G401 (cell line): ENCODE data around the gene C1orf167. TPM values are rescaled to one million over a fixed set of nuclear protein-coding genes. Genes with fewer than 3 reads are reported as not detected.

Experiments used
- DNase-seq: peaks from one replicate; pipeline ENCODE4 v3.0.0-alpha.2; 2015; ENCODE audit warnings: low spot score
- in situ Hi-C: cut with HindIII; loops from 2 replicates; pipeline ENCODE4 v1.10.0; 2016; ENCODE audit warnings: low sequenced_read_pairs, mixed read lengths
- total RNA-seq: library from RNA; depleted of rRNA; stranded (reverse); fragments of >200 nt; shearing (Covaris generic); gene quantifications from 2 replicates; pipeline ENCODE4 v1.2.3, GENCODE V29; 2014; rRNA removed

The C1orf167 gene, protein sequence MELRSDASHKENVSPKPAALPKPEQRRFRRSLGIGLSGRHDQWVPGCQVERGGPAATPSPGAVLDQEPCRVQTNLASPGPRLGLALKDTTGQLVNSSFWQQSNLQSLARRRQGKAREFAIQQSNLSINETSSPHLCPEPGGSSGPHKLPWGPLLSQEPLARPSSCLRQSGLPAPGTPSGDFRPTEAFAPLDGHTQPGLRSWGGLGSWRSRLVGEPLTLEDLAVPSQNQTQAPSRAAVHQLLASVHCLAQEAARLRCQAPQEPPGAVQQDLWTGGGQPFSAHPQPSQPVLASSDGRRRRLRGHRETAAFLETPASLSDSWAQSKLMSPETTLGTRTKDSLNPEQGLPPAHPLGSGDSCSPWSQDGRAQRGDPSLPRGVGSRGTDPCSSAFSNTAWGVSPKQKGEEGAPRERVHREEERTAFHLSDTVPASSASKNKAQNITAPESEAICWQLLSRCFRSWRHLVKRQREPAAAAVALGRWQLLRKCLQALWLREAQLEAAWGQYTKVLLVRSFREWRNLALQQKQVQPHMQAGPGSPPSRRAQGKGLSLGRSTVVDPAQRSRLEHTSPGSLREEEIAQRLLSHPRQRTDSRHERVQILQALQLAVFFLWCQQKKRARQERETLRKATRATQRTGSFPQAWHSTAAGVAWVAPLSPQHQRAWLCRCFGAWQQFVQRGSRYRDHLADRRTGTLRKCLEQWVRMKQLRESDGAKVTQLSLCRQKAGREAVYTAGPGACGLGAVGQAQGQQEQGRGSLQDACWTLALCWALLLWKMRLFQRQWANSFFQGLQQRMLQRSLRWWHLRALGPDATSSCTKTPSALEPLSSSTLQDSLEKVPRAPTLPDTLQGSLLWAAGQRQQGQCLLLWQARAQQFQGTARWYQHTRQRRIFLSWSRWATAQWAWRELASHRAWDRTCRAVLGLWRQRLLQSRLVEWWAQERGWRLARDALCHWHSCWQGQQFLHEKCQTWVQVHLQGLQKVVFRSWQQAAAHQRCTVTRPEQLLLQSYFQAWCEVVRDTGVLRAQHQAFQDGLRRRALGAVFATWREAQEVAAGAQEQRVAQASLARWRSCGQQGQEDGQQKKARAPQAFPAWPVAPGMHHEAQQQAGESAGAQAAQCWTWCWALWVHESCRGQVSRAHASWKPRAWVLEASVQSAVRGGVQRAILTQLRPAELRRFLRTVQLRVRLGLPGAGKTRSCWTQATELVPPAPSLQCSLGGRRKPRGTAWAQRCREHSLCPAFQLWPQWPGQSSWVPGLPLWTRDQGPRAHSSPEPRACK (N-terminal part only)
- not detected in 2 replicates for total RNA-seq

GRCh38 chr1:11761988-11762406 is at the start of gene C1orf167:
Gene C1orf167 (plus strand): TSS chr1:11762193. CDS start chr1:11764401, 2,208 bp downstream.
- DNase-seq = no peak
- in situ Hi-C loops = no loop called here

DNA sequence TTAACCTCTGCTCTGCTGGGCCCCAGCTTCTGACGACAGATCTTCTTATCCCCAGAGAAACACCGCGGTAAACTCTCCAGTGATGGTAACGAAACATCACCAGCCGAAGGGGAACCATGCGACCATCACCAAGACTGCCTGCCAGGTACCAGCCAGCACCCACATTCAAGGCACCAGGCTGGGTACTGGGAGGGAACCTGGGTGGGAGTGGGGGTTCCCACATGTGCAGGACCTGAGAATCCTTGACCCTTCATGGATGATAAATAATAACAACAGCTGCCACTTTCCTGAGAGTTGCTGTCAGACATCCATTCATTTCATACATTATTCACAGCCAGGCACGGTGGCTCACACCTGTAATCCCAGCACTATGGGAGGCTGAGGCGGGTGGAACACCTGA is 49.7 kb upstream of the C1orf167 start:
- in situ Hi-C loops = no loop called here
- no peak for DNase-seq

- DNase-seq = no peak
- in situ Hi-C loops = no loop called here
These were observed 48.9 kb upstream of the C1orf167 start for GRCh38 chr1:11713095-11713494.

GRCh38 chr1:11714831-11715575 is 47.0 kb upstream of the C1orf167 start:
- in situ Hi-C loops = no loop called here
- peak; percentile 56 for DNase-seq

GRCh38 chr1:11719313-11720032 is 42.5 kb upstream of the C1orf167 start:
- in situ Hi-C loops = no loop called here

GRCh38 chr1:11720033-11720376 is 42.0 kb upstream of the C1orf167 start:
- in situ Hi-C loops = no loop called here
- DNase-seq = no peak

More at GRCh38 chr1:11719313-11720032, 42.5 kb upstream of the C1orf167 start:
- DNase-seq = peak; percentile 92

GRCh38 chr1:11720525-11720924 is 41.5 kb upstream of the C1orf167 start:
- in situ Hi-C loops = no loop called here
- DNase-seq = no peak

GRCh38 chr1:11721311-11721710 is 40.7 kb upstream of the C1orf167 start:
- DNase-seq = no peak
- in situ Hi-C loops = no loop called here

DNA sequence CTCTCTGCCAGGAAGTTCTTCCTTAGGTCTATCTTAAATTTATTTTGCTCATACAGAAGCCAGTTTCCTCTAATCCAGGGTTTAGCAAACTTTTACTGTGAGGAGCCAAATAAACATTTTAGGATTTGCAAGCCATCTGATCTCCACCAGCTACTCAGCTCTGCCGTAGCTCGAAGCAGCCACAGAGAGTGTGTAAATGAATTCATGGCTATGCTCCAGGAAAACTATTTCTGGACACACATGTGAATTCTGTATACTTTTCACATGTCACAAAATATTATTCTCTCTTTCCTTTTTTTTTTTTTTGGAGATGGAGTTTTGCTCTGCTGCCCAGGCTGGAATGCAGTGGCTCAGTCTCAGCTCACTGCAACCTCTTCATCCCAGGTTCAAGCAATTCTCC is 39.5 kb upstream of the C1orf167 start:
- no peak for DNase-seq
- in situ Hi-C loops = no loop called here

DNA sequence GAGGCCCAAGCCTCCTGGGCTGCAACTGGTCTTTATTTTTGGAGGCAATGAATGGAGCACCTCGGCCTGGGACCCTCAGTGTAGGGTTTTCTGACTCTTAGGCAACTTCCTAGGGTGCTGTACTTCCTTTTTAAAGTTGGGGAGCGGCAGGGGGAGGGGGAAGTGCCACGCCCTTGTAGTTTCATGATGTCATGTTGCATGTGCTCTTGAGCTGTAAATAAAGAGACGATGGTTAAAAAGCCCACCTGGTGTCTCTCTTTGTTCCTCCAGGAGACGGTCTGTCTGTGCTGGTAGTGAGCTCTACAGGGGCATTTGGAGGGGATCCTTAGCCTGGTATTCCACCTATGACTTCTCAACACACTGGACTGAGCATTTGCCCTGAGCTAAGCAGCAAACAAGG is 36.4 kb upstream of the C1orf167 start:
- in situ Hi-C loops = no loop called here
- DNase-seq = no peak

GRCh38 chr1:11727119-11727518 is 34.9 kb upstream of the C1orf167 start:
- DNase-seq = no peak
- in situ Hi-C loops = no loop called here

- no peak for DNase-seq
- in situ Hi-C loops = no loop called here
These were observed 33.7 kb upstream of the C1orf167 start for GRCh38 chr1:11728126-11728806.

DNA sequence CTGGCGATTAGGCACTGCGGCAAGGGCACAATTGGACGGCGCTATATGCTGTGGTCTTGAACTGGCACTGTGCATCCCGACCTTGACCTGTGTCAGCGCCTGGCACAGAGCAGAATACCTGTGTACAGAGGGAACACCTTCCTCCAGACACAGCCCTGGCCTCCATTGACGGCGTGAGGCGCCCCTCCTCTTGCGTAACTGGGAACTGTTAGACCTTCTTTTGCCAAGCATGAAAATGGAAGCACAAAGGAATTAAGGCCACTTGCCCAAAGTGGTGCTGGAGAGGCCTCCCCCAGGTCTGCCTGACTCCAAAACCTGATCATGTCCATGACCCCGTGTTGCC is 32.9 kb upstream of the C1orf167 start:
- no peak for DNase-seq

DNA sequence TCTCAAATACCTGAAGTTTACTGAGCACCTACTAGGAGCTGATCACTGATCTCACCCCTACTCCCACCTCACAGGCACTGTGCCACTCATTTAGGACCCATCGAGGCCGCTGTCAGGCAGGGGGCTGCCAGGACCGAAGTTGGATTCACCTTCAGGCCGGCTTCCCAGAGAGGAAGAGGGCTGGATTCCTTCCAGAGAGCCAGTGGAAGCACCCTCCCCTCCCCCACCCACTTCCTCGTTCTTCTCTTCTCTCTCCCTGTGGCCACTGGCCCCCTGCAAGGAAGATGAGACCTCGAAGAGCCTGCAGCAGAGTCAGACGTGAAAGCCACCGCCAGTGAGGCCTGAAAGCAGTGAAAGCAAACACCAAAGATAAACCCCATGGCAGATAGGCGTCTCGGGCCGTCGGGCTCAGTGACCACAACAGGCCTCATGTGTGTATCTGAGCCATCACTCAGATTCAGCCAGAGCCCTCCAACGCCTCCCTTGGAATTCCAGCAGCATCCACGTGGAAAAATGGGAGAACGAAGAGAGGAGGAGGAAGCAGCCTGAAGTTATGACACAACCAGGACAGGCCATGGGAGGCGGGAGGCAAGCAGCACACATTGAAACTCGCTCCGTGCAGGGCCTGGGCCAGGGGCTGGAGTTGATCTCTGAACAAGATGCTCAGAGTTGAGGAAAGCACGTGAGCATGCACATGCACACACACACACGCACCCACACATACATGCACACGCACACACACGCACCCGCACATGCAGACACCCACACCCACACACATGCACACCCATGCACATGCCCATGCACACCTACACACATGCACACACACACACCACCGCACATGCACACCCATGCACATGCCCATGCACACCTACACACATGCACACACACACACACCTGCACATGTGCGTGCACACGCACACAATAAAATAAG is 32.2 kb upstream of the C1orf167 start:
- DNase-seq = no peak
- in situ Hi-C loops = no loop called here

More for the DNA sequence above, 32.9 kb upstream of the C1orf167 start:
- in situ Hi-C loops = no loop called here

DNA sequence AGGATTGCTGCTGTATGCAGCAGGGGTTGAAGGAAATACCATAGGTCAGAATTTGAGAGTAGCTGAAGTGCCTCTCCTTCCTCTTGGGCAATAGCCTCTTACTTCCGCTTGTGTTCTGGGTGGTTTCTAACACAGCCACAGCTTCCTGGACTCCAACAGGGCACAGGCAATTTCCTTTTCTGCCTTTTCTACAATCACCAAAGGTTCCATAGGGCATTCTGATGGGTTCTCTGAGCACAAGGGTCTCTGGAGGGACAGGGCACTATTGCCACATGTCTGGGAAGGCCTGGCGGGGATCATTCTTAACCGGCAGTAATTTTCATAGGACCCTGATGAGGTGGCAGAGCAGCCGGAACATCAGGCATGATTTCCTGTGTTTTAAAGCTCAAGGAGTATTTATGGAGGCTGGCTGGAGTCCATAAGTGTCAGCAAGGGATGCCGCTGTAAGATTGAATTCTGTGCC is 31.5 kb upstream of the C1orf167 start:
- in situ Hi-C loops = no loop called here
- DNase-seq = no peak

DNA sequence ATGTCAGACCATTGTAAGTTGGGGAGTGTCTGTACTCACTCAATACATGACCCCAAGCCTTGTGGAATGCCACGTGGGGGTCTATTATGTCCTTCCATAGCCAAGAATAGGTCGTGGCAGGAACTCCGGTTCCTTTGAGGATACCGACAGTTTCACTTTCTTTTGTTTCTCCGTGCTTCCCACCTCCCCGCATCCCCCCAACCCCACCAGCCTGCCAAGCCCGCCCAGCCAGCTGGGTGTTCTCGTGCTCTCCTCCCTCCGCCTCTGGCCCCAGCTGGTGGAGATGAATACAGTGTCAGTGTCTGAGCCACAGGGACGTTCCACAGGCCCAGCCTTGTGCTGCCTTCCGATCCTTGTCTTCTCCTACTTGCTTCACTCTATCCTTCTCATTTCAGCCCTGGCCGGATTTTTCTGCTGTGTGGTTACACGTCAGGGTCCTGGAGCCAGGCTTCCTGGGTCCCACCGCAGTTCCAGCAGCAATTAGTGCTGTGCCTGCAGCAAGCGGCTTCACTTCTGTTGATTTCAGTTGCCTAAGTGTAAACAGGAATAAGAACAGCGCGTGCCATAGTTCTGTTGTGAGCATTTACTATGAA is 30.2 kb upstream of the C1orf167 start:
- DNase-seq = no peak
- in situ Hi-C loops = no loop called here
